Mesendoderm (in vitro differentiated cells): ENCODE measurements around the gene BACH2.

ENCODE experiments used
- DNase-seq: peaks from one replicate; pipeline ENCODE4 v3.0.0; 2013
- H2AK5ac ChIP-seq: 2 replicates; pipeline ENCODE4 v1.6.1; 2013; ENCODE audit warnings: low read length, inconsistent platforms
- H2BK120ac ChIP-seq: 2 replicates; pipeline ENCODE4 v1.6.1; 2013; ENCODE audit warnings: low read depth, mild to moderate bottlenecking, low read length, moderate library complexity, mixed read lengths
- H2BK15ac ChIP-seq: replicated peaks from 2 replicates; pipeline ENCODE4 v1.6.1; 2013; ENCODE audit warnings: low read depth, mild to moderate bottlenecking, moderate library complexity
- H2BK5ac ChIP-seq: 2 replicates; pipeline ENCODE4 v1.6.1; 2013; ENCODE audit warnings: low read length, inconsistent platforms
- H3K18ac ChIP-seq: 2 replicates; pipeline ENCODE4 v1.6.1; 2013; ENCODE audit warnings: mild to moderate bottlenecking, low read length, mixed read lengths
- H3K23ac ChIP-seq: one replicate; pipeline ENCODE4 v1.6.1; 2013; ENCODE audit warnings: low read length
- H3K27ac ChIP-seq: 2 replicates; pipeline ENCODE4 v1.5.1; 2013; ENCODE audit warnings: low read depth, mild to moderate bottlenecking, inconsistent platforms, low read length, moderate library complexity
- H3K27me3 ChIP-seq: 2 replicates; pipeline ENCODE4 v1.6.1; 2013; ENCODE audit warnings: low read length, control low read depth, mild to moderate bottlenecking, inconsistent platforms; ENCODE audit not compliant: insufficient read depth, poor library complexity
- H3K36me3 ChIP-seq: 2 replicates; pipeline ENCODE4 v1.6.1; 2013; ENCODE audit warnings: low read length, inconsistent platforms; ENCODE audit not compliant: control insufficient read depth, insufficient read depth
- H3K4ac ChIP-seq: one replicate; pipeline ENCODE4 v1.6.1; 2013; ENCODE audit warnings: low read depth, mild to moderate bottlenecking, low read length, moderate library complexity
- H3K4me1 ChIP-seq: 2 replicates; pipeline ENCODE4 v1.6.1; 2013; ENCODE audit warnings: low read depth, low read length, inconsistent platforms; ENCODE audit not compliant: control insufficient read depth
- H3K4me2 ChIP-seq: 2 replicates; pipeline ENCODE4 v1.6.1; 2013; ENCODE audit warnings: low read length
- H3K4me3 ChIP-seq: 2 replicates; pipeline ENCODE4 v1.5.1; 2013; ENCODE audit warnings: mild to moderate bottlenecking, low read length
- H3K56ac ChIP-seq: one replicate; pipeline ENCODE4 v1.6.1; 2013; ENCODE audit warnings: low read length
- H3K79me1 ChIP-seq: 2 replicates; pipeline ENCODE4 v1.6.1; 2013; ENCODE audit warnings: low read length, inconsistent platforms
- H3K79me2 ChIP-seq: 2 replicates; pipeline ENCODE4 v1.6.1; 2013; ENCODE audit warnings: mild to moderate bottlenecking, low read length; ENCODE audit not compliant: control insufficient read depth, insufficient read depth
- H3K9ac ChIP-seq: 2 replicates; pipeline ENCODE4 v1.6.1; 2013; ENCODE audit warnings: low read length, inconsistent platforms
- H4K5ac ChIP-seq: one replicate; pipeline ENCODE4 v1.6.1; 2013; ENCODE audit warnings: low read length
- H4K8ac ChIP-seq: one replicate; pipeline ENCODE4 v1.6.1; 2013; ENCODE audit warnings: low read depth, mild to moderate bottlenecking, control low read depth, low read length, moderate library complexity
- WGBS: extraction: QIAGEN DNeasy Blood & Tissue Kit; methylation state at CpG from one replicate; pipeline ENCODE4 v1.1.7; 2013; ENCODE audit warnings: low lambda C conversion rate, missing lambda C conversion rate; ENCODE audit not compliant: insufficient coverage; ENCODE audit errors: extremely low coverage; 5-methylcytosine and 5-hydroxymethylcytosine counted together

BACH2 gene

GRCh38 chr6:90294989-90295853, 1.4 kb downstream of the BACH2 start:
- H3K56ac ChIP-seq = peak overlapping the region; percentile 82
- no CpG with 5 or more reads among the region's 79 CpGs for WGBS
- H4K8ac ChIP-seq = no peak overlapping the region
- no peak overlapping the region for H4K5ac ChIP-seq
- H3K4ac ChIP-seq = no peak overlapping the region
- H3K27me3 ChIP-seq = peaks cover 10% of the 10 kb centered on the region
- H3K4me1 ChIP-seq = no peaks in the 10 kb centered on the region
- peak overlapping the region; percentile 97 for H3K4me2 ChIP-seq
- no peaks in the 10 kb centered on the region for H3K79me1 ChIP-seq
- H2BK120ac ChIP-seq = no peak overlapping the region
- no peak overlapping the region for H2BK15ac ChIP-seq
- H3K18ac ChIP-seq = no peak overlapping the region
- peak overlapping the region; percentile 43 for H3K4me3 ChIP-seq
- H2AK5ac ChIP-seq = no peak overlapping the region
- H3K9ac ChIP-seq = peak overlapping the region; percentile 66
- no peak overlapping the region for H2BK5ac ChIP-seq
- H3K23ac ChIP-seq = no peak overlapping the region
- no peaks in the 10 kb centered on the region for H3K79me2 ChIP-seq
- no peak overlapping the region for H3K27ac ChIP-seq
- H3K36me3 ChIP-seq = no peaks in the 10 kb centered on the region
- peak; percentile 47 for DNase-seq

DNA sequence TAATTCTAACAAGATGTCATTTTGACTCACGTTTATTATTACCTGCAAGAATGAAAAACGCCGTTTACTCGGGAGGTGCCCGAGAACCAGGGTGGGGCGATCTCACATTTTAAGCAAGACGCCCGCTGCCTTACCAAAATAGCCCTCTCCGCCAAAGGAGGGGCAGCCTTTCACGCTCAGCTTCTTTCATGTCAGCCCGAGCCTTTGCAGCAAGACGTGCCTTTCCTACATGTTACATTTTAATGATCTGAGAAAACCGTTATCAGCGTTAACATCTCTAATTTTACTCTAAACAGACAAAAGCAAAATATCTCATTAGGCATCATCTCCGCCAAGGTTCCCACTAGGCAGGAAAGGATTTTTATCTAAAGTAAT, 2.0 kb downstream of the BACH2 start:
- no peak overlapping the region for H2BK120ac ChIP-seq
- no peak overlapping the region for H3K23ac ChIP-seq
- no peaks in the 10 kb centered on the region for H3K36me3 ChIP-seq
- no peak overlapping the region for H2AK5ac ChIP-seq
- H3K4me1 ChIP-seq = no peaks in the 10 kb centered on the region
- no peaks in the 10 kb centered on the region for H3K79me1 ChIP-seq
- H3K79me2 ChIP-seq = no peaks in the 10 kb centered on the region
- H2BK15ac ChIP-seq = no peak overlapping the region
- no peak overlapping the region for H3K56ac ChIP-seq
- no CpG with 5 or more reads among the region's 15 CpGs for WGBS
- H3K27me3 ChIP-seq = peaks cover 10% of the 10 kb centered on the region
- H3K4me3 ChIP-seq = no peak overlapping the region
- H4K8ac ChIP-seq = no peak overlapping the region
- H3K27ac ChIP-seq = no peak overlapping the region
- no peak overlapping the region for H4K5ac ChIP-seq
- no peak overlapping the region for H3K4ac ChIP-seq
- DNase-seq = peak; percentile 64
- no peak overlapping the region for H2BK5ac ChIP-seq
- H3K9ac ChIP-seq = no peak overlapping the region
- H3K4me2 ChIP-seq = peak overlapping the region; percentile 97
- no peak overlapping the region for H3K18ac ChIP-seq

GRCh38 chr6:90294008-90294511, 2.6 kb downstream of the BACH2 start:
- no peak overlapping the region for H3K56ac ChIP-seq
- H3K4ac ChIP-seq = no peak overlapping the region
- no peak for DNase-seq
- no peak overlapping the region for H3K4me2 ChIP-seq
- no peaks in the 10 kb centered on the region for H3K36me3 ChIP-seq
- H3K4me3 ChIP-seq = no peak overlapping the region
- H4K8ac ChIP-seq = no peak overlapping the region
- no peak overlapping the region for H3K23ac ChIP-seq
- no peak overlapping the region for H3K18ac ChIP-seq
- H4K5ac ChIP-seq = no peak overlapping the region
- H2BK5ac ChIP-seq = no peak overlapping the region
- peaks cover 10% of the 10 kb centered on the region for H3K27me3 ChIP-seq
- no peak overlapping the region for H2BK15ac ChIP-seq
- H3K79me2 ChIP-seq = no peaks in the 10 kb centered on the region
- H2BK120ac ChIP-seq = no peak overlapping the region
- H3K27ac ChIP-seq = no peak overlapping the region
- no peaks in the 10 kb centered on the region for H3K79me1 ChIP-seq
- WGBS = no CpG with 5 or more reads among the region's 5 CpGs
- H2AK5ac ChIP-seq = no peak overlapping the region
- H3K9ac ChIP-seq = no peak overlapping the region
- no peaks in the 10 kb centered on the region for H3K4me1 ChIP-seq

DNA sequence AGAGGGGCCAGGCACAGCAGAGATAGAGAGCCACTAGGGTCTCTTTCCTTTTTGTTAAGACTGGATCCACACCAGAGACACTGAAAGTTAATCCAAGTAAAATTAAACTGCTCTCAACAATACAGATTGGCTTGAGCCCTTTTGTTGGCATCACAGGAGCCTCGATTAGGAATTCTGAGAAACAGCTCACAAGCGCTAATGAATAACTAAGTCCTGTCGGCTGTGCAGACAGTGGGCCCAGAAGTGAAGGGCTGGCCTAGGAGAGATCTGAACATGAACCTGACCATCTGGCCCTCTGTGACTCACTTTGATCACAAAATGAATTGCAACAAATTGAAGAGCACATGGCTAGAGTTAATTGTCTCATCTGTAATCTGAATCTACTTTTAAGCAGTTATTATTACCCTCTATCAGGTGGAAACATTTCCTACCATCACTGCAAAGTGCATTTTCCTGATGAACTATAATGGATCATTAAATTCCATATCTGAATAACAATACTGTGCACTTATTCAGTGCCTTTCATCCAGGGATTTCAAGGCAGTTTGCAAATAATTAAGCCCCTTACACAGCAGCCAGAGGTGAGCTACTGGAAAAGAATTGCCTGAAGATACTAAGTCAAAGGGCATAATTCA, 3.2 kb downstream of the BACH2 start:
- Histone ChIP-seq H3K18ac (no peak overlapping the region), H3K23ac (no peak overlapping the region), H3K56ac (no peak overlapping the region), H3K79me1 (no peaks in the 10 kb centered on the region), H3K4me1 (no peaks in the 10 kb centered on the region), H3K27me3 (peaks cover 10% of the 10 kb centered on the region), H3K27ac (no peak overlapping the region), H2BK5ac (no peak overlapping the region), H3K9ac (no peak overlapping the region), H2BK120ac (no peak overlapping the region), H2AK5ac (no peak overlapping the region), H2BK15ac (no peak overlapping the region), H3K36me3 (no peaks in the 10 kb centered on the region), H3K4ac (no peak overlapping the region), H4K5ac (no peak overlapping the region), H3K4me2 (no peak overlapping the region), H4K8ac (no peak overlapping the region), H3K4me3 (no peak overlapping the region), H3K79me2 (no peaks in the 10 kb centered on the region)
- DNase-seq = no peak
- no CpG with 5 or more reads among the region's 3 CpGs for WGBS

- DNase-seq = no peak
- Histone ChIP-seq H3K79me1 (no peaks in the 10 kb centered on the region), H2BK120ac (no peak overlapping the region), H4K5ac (no peak overlapping the region), H2BK15ac (no peak overlapping the region), H3K9ac (no peak overlapping the region), H2AK5ac (no peak overlapping the region), H3K4ac (no peak overlapping the region), H3K79me2 (no peaks in the 10 kb centered on the region), H3K4me1 (no peaks in the 10 kb centered on the region), H3K4me2 (no peak overlapping the region), H4K8ac (no peak overlapping the region), H3K36me3 (no peaks in the 10 kb centered on the region), H2BK5ac (no peak overlapping the region), H3K27me3 (peaks cover 10% of the 10 kb centered on the region), H3K23ac (no peak overlapping the region), H3K4me3 (no peak overlapping the region), H3K56ac (no peak overlapping the region), H3K27ac (no peak overlapping the region), H3K18ac (no peak overlapping the region)
- WGBS = no CpG with 5 or more reads among the region's 4 CpGs
These were observed 5.1 kb downstream of the BACH2 start for GRCh38 chr6:90291565-90291964.
